ENCODE results near the gene IRF8.

GRCh38 chr16:85849388-85849787 lies 49.6 kb upstream of the IRF8 start:
- TF ChIP-seq CTCF (conservative IDR thresholded peaks at IDR 0.05; ENCODE audit: low read depth, low read length) (no peak), EZH2 (IDR thresholded peaks at IDR 0.05; ENCODE audit: borderline replicate concordance, low read depth, low read length, poor library complexity, severe bottlenecking) (no peak)

Measured in A673 (cell line).